Activated T-helper 9 cell treated with anti-CD3 and anti-CD28 coated beads, Interleukin-2, amount 50 U/mL, for 16 hours (primary cell): ENCODE data around the gene ATP8A2.

Experiments
- DNase-seq: peaks from one replicate; pipeline ENCODE4 v3.0.0-alpha.2; 2020; ENCODE audit warnings: low read depth

ATP8A2 gene

DNA sequence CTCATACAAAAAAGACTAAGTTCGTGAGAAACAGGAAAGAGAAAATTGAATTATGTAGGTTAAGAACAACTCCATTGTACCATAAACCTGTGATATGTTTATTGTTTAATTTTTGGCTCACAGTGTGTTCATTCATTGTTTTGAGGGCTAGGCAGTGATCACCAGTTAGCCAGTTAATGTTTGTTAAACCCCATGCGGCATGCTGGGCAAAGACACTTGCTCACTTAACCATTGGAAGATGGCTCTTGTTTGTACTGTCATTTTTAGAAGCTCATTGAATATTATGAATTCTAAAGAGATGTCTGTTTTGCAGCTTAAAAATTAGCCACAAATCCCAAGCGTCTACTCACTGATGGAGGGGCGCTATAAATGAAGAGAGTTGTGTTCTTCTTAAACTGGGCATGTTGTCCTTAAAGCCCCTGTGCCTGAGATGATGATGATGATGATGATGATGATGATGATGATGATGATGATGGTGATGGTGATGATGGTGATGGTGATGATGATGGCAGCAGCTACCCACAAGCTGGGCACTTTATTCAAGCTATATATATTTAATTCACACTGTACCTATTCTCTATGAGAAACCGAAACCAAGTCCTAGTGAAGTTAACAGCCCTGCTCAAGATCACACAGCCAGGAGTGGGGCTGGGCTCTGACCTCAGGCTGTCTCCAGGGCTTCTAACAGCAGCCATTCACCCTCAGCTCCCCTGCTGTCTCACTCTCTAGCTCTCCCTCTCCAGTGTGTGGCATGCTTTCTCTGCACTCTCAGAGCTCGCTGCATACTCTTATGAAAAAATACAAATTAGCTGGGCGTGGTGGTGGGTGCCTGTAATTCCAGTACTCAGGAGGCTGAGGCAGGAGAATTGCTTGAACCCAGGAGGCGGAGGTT is 510.9 kb downstream of the ATP8A2 start:
- DNase-seq: no peak

DNA sequence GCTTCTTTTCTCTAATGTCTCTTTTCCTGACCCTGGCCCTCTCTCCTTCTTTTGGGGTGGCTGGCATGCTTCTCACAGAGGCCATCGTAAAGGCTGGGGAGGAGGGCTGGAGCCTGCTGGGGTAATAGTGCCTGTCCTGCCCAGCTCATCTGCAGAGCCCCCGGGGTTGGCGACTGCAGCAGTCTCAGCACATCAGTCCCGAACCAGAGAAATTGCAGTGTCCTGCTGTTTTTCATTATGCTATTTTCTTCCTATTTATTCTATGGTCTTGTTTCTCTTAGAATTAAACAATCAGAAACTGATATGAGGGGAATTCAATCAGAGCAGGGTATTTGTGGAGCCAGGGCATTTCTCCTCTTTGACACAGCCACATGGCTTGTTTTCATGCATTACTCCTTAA is 513.6 kb downstream of the ATP8A2 start:
- DNase-seq: no peak

- DNase-seq: no peak
These were observed 514.9 kb downstream of the ATP8A2 start for GRCh38 chr13:25886438-25887214.

DNA sequence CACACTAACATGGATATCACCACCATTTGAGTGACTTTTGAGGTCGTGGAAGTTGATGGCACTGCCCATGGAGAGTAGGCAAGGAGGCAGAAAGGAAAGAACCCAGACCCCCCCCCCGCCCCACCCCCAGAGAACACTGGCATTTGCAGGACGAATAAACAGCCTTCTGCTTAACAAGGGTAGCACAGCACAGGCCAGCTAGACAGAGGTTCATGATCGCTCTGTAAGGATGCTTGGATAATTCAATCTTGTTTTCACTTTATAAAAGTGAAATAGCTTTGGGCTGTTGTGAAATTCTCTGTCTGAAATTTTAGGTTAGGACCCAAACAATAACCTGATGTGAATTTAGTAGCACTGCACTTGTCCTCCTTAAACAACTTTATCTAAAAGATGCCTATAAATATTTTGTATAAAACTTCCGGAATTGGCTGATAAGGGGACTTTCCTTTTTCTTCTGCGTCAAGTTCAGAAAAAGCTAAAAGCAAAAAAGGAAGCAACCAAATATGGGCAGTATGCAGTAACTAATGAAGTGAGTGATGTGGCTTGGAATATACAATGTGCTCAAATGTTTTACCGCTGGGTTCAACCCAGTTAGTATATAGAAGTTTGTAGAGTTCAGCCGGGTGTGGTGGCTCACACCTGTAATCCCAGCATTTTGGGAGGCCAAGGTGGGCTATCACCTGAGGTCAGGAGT is 516.3 kb downstream of the ATP8A2 start:
- DNase-seq: no peak

- DNase-seq: no peak
These were observed 519.0 kb downstream of the ATP8A2 start for GRCh38 chr13:25890671-25891212.

DNA sequence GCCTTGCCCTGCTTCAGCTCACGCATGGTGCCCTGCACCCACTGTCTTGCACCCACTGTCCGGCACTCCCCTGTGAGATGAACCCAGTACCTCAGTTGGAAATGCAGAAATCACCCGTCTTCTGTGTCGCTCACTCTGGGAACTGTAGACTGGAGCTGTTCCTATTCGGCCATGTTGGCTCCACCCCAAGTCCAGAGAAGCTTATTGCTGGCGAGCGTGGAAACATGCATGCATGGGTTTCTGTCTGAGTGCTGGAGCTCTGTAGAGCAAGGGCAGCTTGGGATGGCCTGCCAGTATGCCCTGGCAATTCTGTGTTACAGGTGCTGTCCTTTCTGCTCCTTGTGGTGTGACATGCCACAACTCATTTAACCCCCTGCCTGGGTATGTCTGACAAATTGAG is 527.2 kb downstream of the ATP8A2 start:
- DNase-seq: no peak

DNA sequence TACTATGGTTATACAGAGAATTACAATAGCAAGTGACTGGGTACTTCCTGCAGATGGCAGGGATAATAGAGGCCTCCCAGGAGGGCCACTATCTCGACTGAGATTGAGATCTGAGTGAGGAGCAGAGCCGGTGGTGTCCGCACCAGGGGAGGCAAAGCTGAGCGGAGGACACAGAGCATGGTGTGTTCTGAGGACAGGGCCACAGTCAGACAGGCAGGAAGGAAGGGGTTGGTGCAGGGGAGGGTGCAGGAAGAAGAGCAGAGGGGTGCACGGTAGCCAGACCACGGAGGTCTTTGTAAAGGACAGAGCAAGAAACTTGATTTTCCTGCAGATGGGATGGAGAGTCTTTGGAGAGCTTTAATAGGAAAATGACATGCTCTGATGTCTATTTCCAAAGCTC is 527.7 kb downstream of the ATP8A2 start:
- no peak for DNase-seq

GRCh38 chr13:25899952-25900351 is 528.2 kb downstream of the ATP8A2 start:
- DNase-seq: no peak

DNA sequence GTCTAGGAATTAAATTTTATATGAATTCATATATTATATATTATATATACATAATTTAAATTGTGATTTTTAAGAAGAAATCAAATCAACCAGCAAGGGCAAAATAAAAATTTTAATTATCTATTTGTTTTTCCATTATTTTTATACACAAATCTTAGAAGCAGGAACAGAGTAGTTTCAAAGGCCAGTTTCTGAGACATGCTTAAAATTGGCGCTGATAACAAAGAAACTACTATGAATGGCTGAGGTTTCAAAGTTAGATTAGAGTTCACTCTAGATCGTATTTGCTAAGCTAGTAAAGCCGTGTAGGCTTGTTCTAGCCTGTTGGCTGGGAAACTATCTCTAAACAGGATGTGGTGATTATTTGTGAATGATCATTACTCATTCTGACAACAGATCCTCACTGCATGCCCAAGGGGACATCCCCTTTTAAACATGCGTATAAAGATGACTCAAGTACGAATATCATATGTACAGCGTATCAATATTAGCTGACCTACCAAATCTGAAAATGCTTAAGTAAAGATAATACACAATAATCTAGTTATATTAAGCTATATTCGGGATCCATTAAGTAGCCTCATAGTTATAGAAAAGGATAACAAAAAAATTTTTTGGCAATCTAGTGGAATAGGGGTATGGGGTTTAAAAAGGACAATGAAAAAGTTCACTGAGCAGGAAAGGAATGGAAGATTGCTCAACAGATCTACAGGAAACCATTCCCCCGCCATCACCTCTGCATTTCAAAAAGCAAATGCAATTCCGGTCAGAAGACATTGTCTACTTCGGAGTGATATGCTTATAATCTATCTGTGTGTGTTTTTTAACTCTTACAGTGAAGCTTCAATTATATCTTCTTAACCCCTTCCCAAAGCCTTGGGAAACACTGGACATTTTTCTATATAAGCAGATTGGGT is 529.9 kb downstream of the ATP8A2 start:
- peak; percentile 17 for DNase-seq

GRCh38 chr13:25902455-25902854 is 530.7 kb downstream of the ATP8A2 start:
- DNase-seq: no peak

DNA sequence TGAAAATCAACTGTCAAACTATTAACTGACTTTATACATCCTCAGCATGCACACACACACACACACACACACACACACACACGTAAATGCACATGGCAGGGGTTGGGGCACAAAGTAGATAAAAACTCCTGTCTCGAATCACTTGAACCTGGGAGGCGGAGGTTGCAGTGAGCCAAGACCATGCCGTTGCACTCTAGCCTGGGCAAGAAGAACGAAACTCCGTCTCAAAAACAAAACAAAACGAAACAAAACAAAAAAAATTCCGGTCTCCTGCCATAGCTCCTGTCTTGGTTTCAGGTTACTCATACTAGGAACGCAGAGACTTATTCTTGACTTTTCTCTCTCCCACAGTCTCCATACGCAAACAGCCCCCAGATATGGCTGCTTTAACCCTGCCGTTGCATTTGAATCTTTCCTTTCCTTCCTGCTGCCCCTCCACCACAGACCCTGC is 531.1 kb downstream of the ATP8A2 start:
- DNase-seq: no peak

GRCh38 chr13:25904830-25905229 is 533.1 kb downstream of the ATP8A2 start:
- no peak for DNase-seq

GRCh38 chr13:25905611-25906010 is 533.8 kb downstream of the ATP8A2 start:
- no peak for DNase-seq

- no peak for DNase-seq
These were observed 534.5 kb downstream of the ATP8A2 start for GRCh38 chr13:25906191-25906661.

- DNase-seq: no peak
These were observed 536.6 kb downstream of the ATP8A2 start for GRCh38 chr13:25908366-25908765.

GRCh38 chr13:25910243-25910642 is 538.5 kb downstream of the ATP8A2 start:
- DNase-seq: no peak

GRCh38 chr13:25910991-25911419 is 539.2 kb downstream of the ATP8A2 start:
- DNase-seq: no peak

- DNase-seq: no peak
These were observed 541.2 kb downstream of the ATP8A2 start for GRCh38 chr13:25912961-25913360.

- DNase-seq: no peak
These were observed 544.2 kb downstream of the ATP8A2 start for GRCh38 chr13:25915840-25916518.

DNA sequence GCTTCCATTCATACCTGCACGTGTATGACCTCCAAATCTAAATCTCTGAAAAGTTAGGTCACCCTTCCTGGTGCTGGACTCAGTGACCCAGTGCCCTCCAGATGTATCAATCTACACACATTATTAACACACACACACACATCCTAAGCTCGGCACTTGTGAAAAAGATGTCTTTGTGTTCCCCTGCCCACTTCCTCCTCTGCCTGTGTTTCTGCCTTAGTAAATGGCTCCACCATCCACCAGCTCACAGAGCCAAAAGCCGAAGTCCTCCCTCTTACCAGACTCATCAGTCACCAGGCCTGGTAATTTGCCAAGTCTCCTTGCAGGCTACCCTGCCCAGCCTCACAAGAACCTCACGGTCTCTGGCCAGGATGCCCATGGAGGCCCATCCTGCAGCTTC is 548.5 kb downstream of the ATP8A2 start:
- no peak for DNase-seq
